HG03025 (cell line): Measurements from ENCODE around the gene DCDC2B.

Source experiments
- ATAC-seq: cut with Tn5 transposase; IDR thresholded peaks from one replicate; pipeline ENCODE4 v1.9.1; 2021; ENCODE audit warnings: mild to moderate bottlenecking, moderate library complexity; ENCODE audit not compliant: unreplicated experiment, low FRiP score

The DCDC2B gene

GRCh38 chr1:32221980-32222755 lies 13.3 kb downstream of the DCDC2B start, which contains the start of the genes EIF3I and TMEM234:
TSS of gene EIF3I (plus strand) at chr1:32222407. CDS start at chr1:32222442, 35 bp downstream.
TSS of gene TMEM234 (minus strand) at chr1:32222353. CDS start at chr1:32222322, 31 bp downstream.
- ATAC-seq: peak; percentile 82

GRCh38 chr1:32223683-32224082 lies 14.8 kb downstream of the DCDC2B start:
- no peak for ATAC-seq

- no peak for ATAC-seq
Observed at GRCh38 chr1:32224285-32224684, 15.4 kb downstream of the DCDC2B start.

- no peak for ATAC-seq
Observed at GRCh38 chr1:32228771-32229170, 19.9 kb downstream of the DCDC2B start.

GRCh38 chr1:32231843-32232432 lies 23.0 kb downstream of the DCDC2B start:
- no peak for ATAC-seq

- ATAC-seq: no peak
Observed at GRCh38 chr1:32232558-32233304, 23.8 kb downstream of the DCDC2B start.

- ATAC-seq: no peak
Observed at GRCh38 chr1:32234792-32235191, 25.9 kb downstream of the DCDC2B start.

GRCh38 chr1:32239337-32239736 lies 30.4 kb downstream of the DCDC2B start:
- ATAC-seq: no peak

- no peak for ATAC-seq
Observed at GRCh38 chr1:32239790-32240139, 30.9 kb downstream of the DCDC2B start.

GRCh38 chr1:32240140-32240951 lies 31.5 kb downstream of the DCDC2B start:
- ATAC-seq: no peak

GRCh38 chr1:32241001-32241763 lies 32.3 kb downstream of the DCDC2B start:
- no peak for ATAC-seq

GRCh38 chr1:32242341-32242851 lies 33.5 kb downstream of the DCDC2B start:
- no peak for ATAC-seq

- no peak for ATAC-seq
Observed at GRCh38 chr1:32246888-32247273, 38.0 kb downstream of the DCDC2B start, which contains the start of gene FAM167B. TSS of gene FAM167B (plus strand) at chr1:32247222. CDS start at chr1:32247422, 200 bp downstream.

GRCh38 chr1:32247452-32247851 lies 38.6 kb downstream of the DCDC2B start:
- no peak for ATAC-seq

GRCh38 chr1:32247983-32248889 lies 39.3 kb downstream of the DCDC2B start:
- no peak for ATAC-seq

GRCh38 chr1:32249831-32250525 lies 41.1 kb downstream of the DCDC2B start:
- no peak for ATAC-seq

- no peak for ATAC-seq
Observed at GRCh38 chr1:32250893-32251716, 42.2 kb downstream of the DCDC2B start, which contains the start of gene LCK. TSS of gene LCK (plus strand) at chr1:32251265. CDS start at chr1:32274330, 23,065 bp downstream.
